Amygdala (tissue), 56 donors: ENCODE data around the gene NUP62.
"Not testable (repeated sequence)": the region's sequence is repeated elsewhere in the genome, so short reads cannot be mapped to it uniquely, and the experiment has no call there.

Experiments used
- DNase-seq, 56 donors: peaks; one replicate each; lab custom pipeline; 2025; lab: John Stamatoyannopoulos, UW

The NUP62 gene

GRCh38 chr19:49929121-49929610 lies at the start of gene NUP62, which contains the start of gene ATF5:
Gene NUP62, minus strand, starts transcription at chr19:49929504. Its CDS starts 19,697 bp downstream, at chr19:49909807.
Gene ATF5, plus strand, starts transcription at chr19:49929205. Its CDS starts 1,646 bp downstream, at chr19:49930851.
- peak in 53 of 56 donors; percentile 47 to 96 (median 82) for DNase-seq

GRCh38 chr19:49978324-49978723 lies 49.0 kb upstream of the NUP62 start:
- no peak for DNase-seq

GRCh38 chr19:49977881-49978280 lies 48.6 kb upstream of the NUP62 start:
- no peak for DNase-seq

GRCh38 chr19:49977076-49977475 lies 47.8 kb upstream of the NUP62 start:
- DNase-seq: no peak

GRCh38 chr19:49976496-49976895 lies 47.2 kb upstream of the NUP62 start:
- no peak for DNase-seq

GRCh38 chr19:49975051-49975450 lies 45.7 kb upstream of the NUP62 start:
- no peak for DNase-seq

- no peak for DNase-seq
Observed at GRCh38 chr19:49973987-49974386, 44.7 kb upstream of the NUP62 start.

- no peak for DNase-seq
Observed at GRCh38 chr19:49972841-49973240, 43.5 kb upstream of the NUP62 start.

- DNase-seq: no peak
Observed at GRCh38 chr19:49971991-49972411, 42.7 kb upstream of the NUP62 start.

- DNase-seq: peak in 5 of 56 donors; percentile 1 to 21 (median 14)
Observed at GRCh38 chr19:49969355-49969754, 40.1 kb upstream of the NUP62 start.

- DNase-seq: no peak
Observed at GRCh38 chr19:49968279-49968922, 39.1 kb upstream of the NUP62 start.

- DNase-seq: not testable (repeated sequence)
Observed at GRCh38 chr19:49960980-49961379, 31.7 kb upstream of the NUP62 start, which contains the start of gene SIGLEC11. Gene SIGLEC11, minus strand, starts transcription at chr19:49961172. Its CDS starts 91 bp downstream, at chr19:49961081.

GRCh38 chr19:49959892-49960291 lies 30.6 kb upstream of the NUP62 start:
- DNase-seq: not testable (repeated sequence)

GRCh38 chr19:49958596-49958995 lies 29.3 kb upstream of the NUP62 start:
- not testable (repeated sequence) for DNase-seq

GRCh38 chr19:49958144-49958543 lies 28.8 kb upstream of the NUP62 start:
- not testable (repeated sequence) for DNase-seq

GRCh38 chr19:49957262-49957915 lies 28.1 kb upstream of the NUP62 start:
- no peak for DNase-seq

- DNase-seq: no peak
Observed at GRCh38 chr19:49956115-49956495, 26.8 kb upstream of the NUP62 start.

- no peak for DNase-seq
Observed at GRCh38 chr19:49954933-49955332, 25.6 kb upstream of the NUP62 start.

- DNase-seq: no peak
Observed at GRCh38 chr19:49954092-49954829, 25.0 kb upstream of the NUP62 start.

GRCh38 chr19:49953416-49953815 lies 24.1 kb upstream of the NUP62 start:
- DNase-seq: peak in 1 of 56 donors; percentile 4

- no peak for DNase-seq
Observed at GRCh38 chr19:49952906-49953305, 23.6 kb upstream of the NUP62 start.
